Central memory CD4-positive, alpha-beta T cell (primary cell): ENCODE results near the gene RPGRIP1L.
"Not testable (repeated sequence)": the region's sequence is repeated elsewhere in the genome, so short reads cannot be mapped to it uniquely, and the experiment has no call there.

Experiments used
- DNase-seq: peaks from one replicate; pipeline ENCODE4 v3.0.0; 2022

Gene RPGRIP1L

DNA sequence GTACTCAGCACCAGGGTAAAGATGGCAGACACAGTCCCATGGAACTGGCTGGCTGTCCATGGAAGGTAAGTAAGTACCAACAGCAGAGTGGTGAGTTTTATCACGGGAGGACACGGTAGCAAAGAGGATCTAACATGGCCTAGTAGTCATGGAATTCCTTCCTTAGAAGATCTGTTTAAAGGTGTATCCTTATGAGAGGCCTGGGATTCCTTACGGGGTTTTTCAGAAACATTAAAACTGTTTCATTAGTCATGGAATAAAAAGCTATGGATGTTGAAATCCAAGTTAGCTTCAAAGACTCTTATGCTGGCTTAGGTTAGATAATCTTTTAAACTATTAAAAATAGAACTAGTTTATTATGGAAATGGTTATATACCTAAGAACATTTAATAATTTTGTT is 7.7 kb upstream of the RPGRIP1L start:
- DNase-seq: no peak

DNA sequence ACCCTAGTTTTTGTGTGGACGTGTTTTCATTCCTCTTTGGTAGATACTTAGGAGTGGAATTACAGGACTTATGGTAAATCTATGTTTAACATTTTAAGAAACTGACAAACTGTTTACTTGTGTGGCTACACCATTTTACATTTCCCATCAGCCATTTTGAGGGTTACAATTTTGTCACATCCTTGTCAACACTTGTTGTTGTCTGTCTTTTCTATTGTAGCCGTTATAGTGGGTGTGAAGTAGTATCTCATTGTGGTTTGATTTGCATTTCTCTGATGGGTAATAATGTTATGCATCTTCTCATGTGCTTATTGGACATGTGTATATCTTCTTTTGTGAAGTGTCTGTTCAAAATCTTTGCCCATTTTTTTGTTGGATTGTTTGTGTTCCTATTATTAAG is 4.8 kb upstream of the RPGRIP1L start:
- DNase-seq: no peak

DNA sequence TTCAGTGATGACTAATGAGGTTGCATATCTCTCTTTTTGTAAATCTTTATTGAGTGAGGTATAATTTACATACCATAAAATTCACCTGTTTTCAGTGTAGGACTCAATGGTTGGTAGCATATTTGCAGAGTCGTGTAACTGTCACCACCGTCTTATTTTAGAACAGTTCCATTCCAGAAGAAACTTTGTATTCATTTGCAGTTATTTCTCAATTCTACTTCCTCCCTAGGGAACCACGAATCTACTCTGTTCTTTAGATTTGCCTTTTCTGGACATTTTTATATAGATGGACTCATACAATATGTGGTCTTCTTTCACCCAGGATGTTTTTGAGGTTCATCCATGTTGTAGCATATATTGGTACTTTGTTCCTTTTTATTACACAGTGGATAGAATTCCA is 4.0 kb upstream of the RPGRIP1L start:
- DNase-seq: no peak

DNA sequence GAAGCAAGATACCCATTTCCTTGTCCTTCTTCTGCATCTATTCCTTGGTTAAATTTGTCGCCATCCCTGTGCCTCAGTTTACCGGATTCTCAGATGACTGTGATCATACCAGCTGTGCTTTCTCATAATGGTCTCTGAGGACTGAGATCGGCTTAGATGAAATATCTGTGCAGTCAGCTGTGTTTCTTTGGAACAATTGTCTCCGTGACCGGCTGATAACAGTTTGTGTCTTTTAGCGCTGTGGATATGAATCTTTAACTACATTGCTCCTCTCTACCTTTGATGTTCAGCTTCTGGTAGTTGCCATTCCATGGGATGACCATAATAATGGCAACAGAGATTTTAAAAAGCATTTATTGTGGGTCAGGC is 770 bp upstream of the RPGRIP1L start:
- DNase-seq: no peak

DNA sequence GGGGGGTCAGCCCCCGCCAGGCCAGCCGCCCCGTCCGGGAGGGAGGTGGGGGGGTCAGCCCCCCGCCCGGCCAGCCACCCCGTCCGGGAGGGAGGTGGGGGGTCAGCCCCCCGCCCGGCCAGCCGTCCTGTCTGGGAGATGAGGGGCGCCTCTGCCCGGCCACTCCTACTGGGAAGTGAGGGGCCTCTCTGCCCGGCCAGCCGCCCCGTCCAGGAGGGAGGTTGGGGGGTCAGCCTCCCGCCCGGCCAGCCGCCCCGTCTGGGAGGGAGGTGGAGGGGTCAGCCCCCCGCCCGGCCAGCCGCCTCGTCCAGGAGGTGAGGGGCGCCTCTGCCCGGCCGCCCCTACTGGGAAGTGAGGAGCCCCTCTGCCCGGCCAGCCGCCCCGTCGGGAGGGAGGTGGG is 5.4 kb downstream of the RPGRIP1L start:
- DNase-seq: not testable (repeated sequence)

DNA sequence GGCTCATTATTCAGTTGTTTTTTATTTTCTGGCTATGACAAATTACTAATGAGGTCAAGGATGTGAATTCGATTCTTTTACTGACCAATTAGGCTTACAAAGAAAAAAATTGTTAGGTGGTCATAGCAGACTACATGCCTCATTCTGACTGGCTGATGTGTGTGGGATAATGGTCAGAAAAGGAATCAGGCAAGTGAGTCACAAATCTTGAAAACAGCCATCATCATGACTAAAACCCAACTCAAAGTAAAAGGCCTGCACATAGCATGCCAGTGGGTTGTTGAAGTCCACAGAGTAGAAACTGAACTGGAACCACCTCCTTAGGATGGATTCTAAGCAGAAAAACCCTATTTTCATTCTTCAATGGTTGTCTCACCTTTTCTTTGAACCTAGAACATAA is 8.6 kb downstream of the RPGRIP1L start:
- DNase-seq: no peak

DNA sequence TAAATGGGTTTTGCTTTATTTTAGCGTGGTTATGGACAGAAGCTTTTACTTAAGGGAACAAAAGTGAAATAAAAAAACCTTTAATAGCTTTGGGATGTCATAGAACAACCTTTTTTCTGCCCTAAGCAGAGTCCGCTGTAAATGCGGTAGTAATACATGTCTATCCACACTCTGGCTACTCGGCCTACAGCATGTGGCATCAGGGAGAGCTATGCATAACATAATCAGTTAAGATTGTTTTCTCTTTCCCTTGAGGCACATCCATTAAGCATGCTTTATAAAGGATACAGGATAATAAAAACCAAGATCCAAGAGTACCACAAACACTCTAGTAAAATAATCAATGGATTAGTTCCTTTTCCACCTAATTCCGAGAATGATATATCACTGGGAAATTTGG is 10.3 kb downstream of the RPGRIP1L start:
- no peak for DNase-seq

DNA sequence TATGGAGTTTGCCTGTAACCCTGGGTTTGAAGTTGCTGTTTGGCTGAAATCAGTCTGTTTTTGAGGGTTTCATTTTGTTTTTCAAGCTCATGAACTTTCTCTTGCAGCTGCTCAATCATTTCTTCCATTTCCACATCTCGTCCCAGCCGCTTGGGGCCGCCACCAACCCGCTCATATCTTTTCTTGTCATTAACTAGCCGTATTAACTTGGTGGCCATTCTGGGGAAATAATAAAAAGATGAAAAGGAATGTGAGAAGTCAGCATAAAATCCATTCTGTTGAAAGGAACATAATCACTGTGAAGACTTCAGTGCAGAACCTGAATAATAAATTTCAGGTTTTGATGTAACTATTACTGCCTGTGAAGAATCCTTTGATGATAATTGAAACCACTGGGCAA is 11.5 kb downstream of the RPGRIP1L start:
- no peak for DNase-seq

DNA sequence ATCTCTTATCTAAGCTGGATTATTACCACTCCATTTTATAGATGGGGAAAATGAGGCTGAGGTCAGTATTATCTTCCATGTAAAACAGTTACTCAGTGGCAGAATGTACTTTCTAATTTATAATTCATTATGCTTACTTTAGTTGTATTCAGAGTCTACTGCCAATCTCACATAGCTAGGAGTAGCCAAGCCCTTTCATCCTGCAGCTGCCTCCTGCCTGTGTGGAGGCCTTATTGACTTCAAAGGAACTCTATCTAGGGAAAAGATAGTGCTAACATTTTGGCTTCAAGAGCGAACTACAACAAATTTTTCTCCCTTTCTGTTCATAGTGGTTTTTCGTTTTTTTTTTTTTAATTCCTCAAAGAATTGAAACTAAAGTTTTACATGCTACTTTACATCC is 12.9 kb downstream of the RPGRIP1L start:
- DNase-seq: no peak

DNA sequence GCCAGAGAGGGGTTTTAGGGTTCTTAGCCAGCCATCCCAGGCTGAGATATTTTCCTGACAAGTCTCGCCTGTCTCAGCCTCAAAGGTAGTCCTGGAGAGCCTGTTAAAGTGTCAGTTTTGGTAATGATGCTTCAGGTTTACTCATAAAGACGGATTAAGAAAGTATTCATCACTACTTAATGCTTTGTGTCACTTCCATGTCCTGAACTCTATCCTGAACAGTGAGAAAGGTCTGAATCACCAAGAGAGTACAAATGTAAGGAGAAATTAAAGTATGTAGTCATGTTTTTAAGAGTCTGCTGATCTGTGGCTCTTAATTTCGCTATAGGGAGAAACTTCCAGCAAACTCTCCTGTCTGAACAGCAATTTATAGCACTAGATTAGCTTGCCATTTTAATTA is 14.0 kb downstream of the RPGRIP1L start:
- no peak for DNase-seq

DNA sequence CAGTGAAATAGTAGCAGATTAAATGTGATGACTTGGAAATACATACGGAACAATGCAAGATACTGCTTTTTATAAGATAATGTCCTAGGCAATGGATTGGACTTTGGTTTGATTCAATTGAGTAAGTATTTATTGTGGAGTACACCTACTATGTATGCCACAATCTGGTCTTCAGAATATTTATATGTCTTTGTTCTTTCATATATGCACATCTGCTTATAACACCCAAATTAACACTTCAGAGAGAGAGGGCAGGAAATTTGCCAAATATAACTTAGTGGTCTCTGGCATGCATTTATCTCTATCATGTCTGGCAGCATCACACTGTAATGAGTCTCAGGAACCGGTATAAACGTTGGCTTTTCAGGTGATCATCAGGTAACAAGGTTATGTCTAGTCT is 16.9 kb downstream of the RPGRIP1L start:
- DNase-seq: no peak

DNA sequence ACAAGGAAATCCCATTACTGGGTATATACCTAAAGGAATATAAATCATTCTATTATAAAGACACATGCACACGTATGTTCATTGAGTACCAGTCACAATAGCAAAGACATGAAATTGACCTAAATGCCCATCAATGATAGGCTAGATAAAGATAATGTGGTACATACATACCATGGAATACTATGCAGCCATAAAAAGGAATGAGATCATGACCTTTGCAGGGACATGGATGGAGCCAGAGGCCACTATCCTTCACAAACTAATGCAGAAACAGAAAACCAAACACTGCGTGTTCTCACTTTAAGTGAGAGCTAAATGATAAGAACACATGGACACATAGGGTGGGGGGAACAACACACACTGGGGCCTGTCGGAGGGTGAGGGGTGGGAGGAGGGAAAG is 18.3 kb downstream of the RPGRIP1L start:
- DNase-seq: not testable (repeated sequence)

DNA sequence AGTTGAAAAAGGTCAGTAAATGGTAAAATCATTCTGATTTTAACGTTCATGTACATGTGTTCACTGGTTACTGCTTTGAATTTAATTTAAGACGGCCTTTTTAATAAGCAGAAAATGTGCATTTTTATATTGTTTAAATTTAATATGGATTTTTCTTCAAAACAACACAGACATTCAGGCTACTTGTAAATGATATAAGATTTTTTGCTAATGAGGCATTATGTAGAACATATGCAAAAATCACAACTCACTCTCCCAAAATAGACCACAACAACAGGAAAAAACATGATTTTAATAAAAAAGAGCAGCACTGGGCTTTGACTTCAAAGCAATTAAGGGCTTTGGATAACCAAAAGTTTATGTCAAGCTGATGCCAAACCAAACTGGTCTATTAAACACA is 22.3 kb downstream of the RPGRIP1L start:
- DNase-seq: no peak

DNA sequence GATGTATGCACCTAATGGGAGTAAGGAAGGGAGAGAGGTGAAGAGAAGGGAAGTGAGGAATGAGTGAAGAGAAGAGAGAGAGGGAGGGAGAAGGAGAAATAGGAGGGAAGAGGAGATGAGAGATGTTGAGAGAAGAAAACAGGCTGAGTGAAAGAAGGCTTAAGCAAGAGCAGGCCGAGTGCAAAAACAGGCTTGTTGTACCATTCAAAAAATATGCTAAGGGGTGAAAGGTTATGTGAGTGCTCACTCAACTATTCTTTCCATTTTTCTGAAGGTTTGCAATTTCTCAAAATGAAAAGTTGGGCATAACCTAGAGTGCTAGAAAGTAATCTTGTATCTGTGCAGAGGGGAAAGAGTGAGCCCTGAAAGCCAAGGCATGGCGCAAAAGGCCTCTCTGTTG is 22.9 kb downstream of the RPGRIP1L start:
- DNase-seq: no peak

DNA sequence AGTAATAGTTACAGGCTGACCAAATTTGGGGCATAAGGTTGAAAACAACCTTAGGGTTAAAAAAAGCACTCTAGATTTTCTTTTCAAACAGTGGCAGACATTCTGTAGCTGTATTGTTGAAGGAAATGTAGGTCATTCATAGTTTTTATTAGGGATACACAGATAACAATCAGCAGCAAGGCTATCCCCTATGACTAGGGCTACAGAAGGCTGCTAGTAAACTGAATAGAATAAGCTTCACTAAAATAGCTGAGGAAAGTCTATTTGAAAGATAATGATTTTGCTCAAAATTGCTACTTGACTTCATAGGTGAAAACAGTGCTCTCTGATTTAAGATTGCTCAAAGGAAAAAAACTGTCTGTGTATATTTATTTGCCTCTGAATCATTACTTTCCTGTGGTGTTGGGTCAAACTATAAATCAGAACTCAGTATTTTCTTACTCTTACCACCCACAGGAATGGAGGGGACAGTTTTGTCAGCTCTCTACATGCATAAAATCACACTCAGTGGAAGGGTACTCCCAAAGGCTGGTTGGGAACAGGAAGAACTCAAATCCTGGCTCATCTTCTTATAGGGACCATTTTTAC is 24.8 kb downstream of the RPGRIP1L start:
- no peak for DNase-seq

DNA sequence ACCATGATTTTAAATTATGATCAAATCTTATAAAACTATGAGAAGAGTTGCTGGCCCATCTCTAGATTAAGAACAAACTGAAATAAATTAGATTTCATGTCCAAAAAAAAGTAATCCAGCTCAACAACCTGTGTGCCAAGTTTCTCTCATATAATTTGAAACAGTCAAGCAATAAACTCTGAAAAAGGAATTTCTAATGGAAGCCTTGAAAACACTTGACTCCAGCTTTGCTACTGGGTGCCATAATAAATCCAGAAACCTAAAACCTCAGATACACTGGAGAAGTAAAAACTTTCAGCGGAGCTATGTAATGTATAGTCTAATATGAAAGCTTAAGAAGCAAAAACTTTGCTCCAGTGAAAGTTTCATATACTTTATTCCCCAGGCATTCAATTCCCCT is 25.5 kb downstream of the RPGRIP1L start:
- no peak for DNase-seq

DNA sequence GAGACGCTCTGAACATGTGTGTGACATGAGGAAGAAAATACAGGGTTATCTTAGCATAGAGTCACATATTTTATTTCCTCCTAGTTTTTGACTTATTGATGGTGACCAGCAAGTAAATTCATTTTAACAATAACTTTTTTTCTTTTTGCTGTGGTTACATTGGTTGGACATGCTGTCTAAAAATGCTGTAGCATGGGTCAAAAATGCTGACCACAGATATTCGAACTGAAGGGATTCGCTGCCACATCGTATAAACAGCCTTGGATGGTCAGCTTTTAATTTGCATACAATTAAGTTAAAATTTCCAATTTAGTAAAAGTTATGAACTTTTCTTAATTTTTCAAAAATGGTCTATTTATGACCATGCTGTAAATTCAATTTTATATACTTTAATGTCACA is 30.5 kb downstream of the RPGRIP1L start:
- DNase-seq: no peak

DNA sequence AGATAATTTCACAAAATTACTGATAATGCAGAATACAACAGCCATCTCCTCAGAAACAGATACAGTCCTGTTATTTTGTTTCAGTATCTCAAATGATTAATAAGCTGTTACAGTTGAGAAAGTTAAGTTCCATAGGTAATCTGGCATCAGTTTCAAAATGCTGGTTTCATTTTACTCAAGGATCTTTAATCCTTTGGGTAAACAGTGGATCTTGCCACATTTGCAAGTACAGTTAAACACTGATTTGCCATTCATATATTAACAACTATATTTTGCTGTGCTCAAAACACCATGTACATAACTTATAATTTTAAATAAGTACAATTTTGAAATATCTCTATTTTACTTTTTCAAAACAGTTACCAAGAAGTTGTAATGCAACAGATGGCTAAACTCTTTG is 31.2 kb downstream of the RPGRIP1L start:
- no peak for DNase-seq

DNA sequence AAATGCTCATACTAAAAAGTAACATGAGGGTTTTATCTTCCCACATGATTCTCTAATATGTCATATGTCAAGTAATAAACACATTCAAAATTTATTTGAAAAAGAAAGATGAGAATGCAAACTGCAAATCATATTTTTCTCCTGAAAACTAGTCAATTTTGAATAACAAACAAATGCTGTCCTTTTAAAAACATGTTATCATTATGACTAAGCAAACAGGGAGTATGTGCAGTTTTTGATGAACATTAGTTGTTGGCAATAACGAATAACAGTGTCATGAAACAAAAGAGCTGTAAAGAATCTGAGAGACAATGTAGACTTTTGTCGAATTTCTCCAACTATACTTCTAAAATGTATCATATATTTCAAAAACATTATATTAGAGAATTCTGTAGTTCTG is 34.8 kb downstream of the RPGRIP1L start:
- DNase-seq: no peak

DNA sequence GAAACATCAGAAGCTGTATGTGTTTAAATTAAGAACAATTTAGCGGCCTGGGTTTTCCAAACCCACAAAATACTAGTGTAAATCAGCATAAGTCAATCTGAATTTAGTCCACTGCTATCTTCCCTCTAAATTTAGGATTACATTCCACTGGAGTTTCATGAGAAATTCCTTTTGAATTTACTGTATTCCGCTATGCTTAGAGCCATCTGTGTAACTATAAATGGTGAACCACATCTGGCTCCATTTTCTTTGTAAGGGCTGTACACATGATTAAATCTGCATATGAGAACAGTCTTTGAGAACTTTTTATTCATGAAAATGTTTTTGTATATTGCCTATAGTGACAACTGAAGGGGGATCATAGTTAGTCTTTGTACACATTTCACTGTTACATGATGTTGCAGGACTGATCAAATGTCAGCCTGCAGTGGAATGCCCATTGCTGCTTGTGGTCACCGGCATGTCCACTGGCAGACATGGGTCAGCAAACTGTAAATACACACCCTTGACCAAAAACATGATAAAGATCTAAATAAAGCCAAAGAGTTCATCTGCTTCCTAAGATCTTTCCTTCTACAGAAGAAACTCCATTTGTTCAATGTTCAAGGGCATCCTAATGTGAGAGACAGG is 36.8 kb downstream of the RPGRIP1L start:
- no peak for DNase-seq

DNA sequence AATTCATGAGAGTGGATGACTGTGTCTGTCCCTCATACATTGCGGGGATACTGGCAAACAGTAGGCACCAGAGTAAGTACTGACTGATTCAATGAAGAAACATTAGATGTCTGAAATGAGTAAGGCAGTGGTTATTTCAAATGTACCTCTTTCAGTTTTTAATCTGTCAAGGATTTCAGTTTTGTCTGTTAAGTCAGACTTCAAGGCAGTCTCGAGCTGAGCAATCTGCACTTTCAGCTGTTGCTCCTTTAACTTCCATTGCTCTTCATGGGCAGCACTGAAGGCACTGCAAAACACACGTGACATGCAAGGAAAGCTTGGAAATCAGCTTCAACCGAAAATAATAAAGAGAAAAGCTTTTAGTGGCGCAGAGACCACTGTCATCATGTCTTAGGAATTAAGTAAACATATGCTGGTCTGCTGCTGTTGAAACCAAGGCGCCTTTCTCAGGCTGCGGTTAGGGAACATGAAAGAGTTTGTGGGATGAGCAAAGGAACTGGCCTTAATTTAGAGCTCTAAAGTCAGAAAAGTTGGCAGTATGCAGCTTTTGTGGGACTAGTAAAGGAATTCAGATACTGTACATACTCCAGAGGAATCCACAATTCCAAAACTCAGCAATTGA is 38.8 kb downstream of the RPGRIP1L start:
- no peak for DNase-seq

DNA sequence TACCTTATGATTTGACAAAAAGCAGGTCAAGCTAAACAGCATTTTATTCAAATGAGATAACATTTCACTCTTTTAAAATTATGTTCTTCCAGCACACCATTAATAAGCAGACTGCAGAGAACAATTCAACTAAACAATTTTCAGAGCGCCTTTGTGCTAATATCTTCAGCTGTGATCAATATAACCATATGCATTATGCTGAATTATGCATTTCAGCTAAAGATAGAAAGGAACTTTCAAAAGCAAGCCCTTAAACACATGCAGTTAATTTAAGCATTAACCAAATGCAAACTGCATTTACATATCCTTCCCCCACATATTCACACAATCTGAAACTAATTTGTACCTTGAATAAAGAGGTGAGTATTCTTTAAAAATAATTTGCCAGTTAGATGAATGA is 41.6 kb downstream of the RPGRIP1L start:
- no peak for DNase-seq

DNA sequence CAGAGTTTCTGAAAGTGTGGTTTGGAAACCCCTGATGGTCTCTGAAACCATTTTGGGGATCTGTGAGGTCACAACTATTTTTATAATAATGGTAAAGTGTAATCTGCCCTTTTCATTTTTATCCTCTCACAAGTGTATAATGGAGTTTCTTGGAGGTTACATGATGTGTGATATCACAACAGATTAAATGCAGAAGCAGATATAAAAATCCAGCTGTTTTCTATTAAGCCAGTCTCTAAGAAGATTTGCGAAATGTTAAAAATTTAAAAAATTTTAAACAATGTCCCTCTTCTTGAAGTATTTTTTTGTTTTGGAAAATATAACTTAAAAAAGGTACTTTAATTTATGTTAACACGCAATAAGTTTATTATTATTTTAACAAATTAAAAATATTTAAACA is 48.7 kb downstream of the RPGRIP1L start:
- DNase-seq: no peak

DNA sequence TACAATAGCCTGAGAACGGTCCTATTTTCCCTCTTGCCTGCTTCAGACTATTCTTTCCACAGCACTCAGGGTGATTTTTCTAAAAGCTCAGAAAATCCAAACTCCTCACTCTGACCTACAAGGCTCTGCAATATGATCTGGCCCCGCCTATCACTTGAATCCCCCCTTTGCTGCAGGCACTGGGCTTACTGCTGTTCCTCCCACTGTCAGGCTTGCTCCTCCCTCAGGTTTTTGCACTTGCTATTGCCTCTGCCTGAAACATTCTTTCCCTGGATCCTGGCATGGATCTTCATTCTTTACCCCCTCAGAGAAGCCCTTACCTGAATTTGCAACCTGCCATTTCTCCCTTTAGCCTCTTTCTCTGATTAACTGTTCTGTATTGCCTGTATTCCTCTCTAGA is 52.3 kb downstream of the RPGRIP1L start:
- DNase-seq: no peak

DNA sequence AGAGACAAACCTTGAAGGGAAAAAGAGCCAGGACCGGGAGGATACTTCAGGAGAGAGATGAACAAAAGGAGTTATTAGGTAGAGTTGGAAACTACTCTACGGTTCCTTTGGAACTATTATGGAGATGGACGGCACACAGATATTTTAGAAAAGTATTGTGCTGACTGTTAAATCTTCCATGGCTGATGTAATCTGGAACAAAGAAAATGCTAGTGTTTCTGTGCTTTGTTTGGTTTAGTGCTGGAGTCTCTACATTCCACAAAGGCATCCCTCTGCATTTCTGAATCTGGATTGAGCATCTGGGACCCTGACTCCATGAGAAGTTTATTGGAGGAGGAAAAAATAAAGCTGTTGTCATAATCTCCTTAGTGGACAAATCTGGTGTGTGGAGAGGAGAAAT is 57.2 kb downstream of the RPGRIP1L start:
- DNase-seq: no peak
